Measurements from ENCODE around the gene WFDC8.
"Not testable (repeated sequence)": the region's sequence is repeated elsewhere in the genome, so short reads cannot be mapped to it uniquely, and the experiment has no call there.

The WFDC8 gene

GRCh38 chr20:45575931-45576330 lies 3.2 kb downstream of the WFDC8 start:
- H3K9me2 ChIP-seq (replicated peaks; ENCODE audit: control insufficient read depth, low read length): no peaks in the 10 kb centered on the region
- peaks cover 3% of the 10 kb centered on the region; the same call in 1 of the 2 replicates for H3K27me3 ChIP-seq (ENCODE audit: control insufficient read depth, low read length)
- no peak overlapping the region for H3K4me3 ChIP-seq (ENCODE audit: low read length)
- no peaks in the 10 kb centered on the region for H3K9me3 ChIP-seq (ENCODE audit: control insufficient read depth, insufficient read depth, low read length)
- H3K79me2 ChIP-seq (ENCODE audit: control insufficient read depth, low read length): no peaks in the 10 kb centered on the region
- H3K27ac ChIP-seq (ENCODE audit: low read depth, low read length): no peak overlapping the region
- H4K20me1 ChIP-seq (ENCODE audit: control insufficient read depth, insufficient read depth, low read depth, low read length): no peaks in the 10 kb centered on the region
- no peaks in the 10 kb centered on the region for H3F3A ChIP-seq (ENCODE audit: control insufficient read depth, insufficient read depth)
- H3K4me2 ChIP-seq (ENCODE audit: low read length): no peak overlapping the region
- TF ChIP-seq EZH2phosphoT487 (IDR thresholded peaks at IDR 0.05; ENCODE audit: borderline replicate concordance, low read length): no peak
- TF ChIP-seq, protein P1, sequence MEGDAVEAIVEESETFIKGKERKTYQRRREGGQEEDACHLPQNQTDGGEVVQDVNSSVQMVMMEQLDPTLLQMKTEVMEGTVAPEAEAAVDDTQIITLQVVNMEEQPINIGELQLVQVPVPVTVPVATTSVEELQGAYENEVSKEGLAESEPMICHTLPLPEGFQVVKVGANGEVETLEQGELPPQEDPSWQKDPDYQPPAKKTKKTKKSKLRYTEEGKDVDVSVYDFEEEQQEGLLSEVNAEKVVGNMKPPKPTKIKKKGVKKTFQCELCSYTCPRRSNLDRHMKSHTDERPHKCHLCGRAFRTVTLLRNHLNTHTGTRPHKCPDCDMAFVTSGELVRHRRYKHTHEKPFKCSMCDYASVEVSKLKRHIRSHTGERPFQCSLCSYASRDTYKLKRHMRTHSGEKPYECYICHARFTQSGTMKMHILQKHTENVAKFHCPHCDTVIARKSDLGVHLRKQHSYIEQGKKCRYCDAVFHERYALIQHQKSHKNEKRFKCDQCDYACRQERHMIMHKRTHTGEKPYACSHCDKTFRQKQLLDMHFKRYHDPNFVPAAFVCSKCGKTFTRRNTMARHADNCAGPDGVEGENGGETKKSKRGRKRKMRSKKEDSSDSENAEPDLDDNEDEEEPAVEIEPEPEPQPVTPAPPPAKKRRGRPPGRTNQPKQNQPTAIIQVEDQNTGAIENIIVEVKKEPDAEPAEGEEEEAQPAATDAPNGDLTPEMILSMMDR (IDR thresholded peaks at IDR 0.05; ENCODE audit: low read depth, low read length, poor library complexity, severe bottlenecking): no peak
- no peaks in the 10 kb centered on the region for H3K4me1 ChIP-seq (ENCODE audit: control insufficient read depth, low read length)
- no peaks in the 10 kb centered on the region for H3K36me3 ChIP-seq (ENCODE audit: control insufficient read depth, low read length)

DNA sequence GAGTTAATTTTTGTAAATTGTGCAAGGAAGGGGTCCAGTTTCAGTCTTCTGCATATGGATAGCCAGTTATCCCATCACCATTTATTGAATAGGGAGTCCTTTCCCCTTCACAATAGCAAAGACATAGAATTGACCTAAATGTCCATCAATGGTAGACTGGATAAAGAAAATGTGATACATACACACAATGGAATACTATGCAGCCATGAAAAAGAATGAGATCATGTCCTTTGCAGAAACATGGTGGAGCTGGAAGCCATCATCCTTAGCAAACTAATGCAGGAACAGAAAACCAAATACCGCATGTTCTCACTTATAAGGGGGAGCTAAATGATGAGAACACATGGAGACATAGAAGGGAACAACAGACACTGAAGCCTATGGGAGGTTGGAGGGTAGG lies 9.4 kb downstream of the WFDC8 start:
- not testable (repeated sequence) for H3K4me2 ChIP-seq (ENCODE audit: low read length); H3K4me1 ChIP-seq (ENCODE audit: control insufficient read depth, low read length); H3K9me3 ChIP-seq (ENCODE audit: control insufficient read depth, insufficient read depth, low read length); H3K79me2 ChIP-seq (ENCODE audit: control insufficient read depth, low read length); H3K27ac ChIP-seq (ENCODE audit: low read depth, low read length); H4K20me1 ChIP-seq (ENCODE audit: control insufficient read depth, insufficient read depth, low read depth, low read length); H3K36me3 ChIP-seq (ENCODE audit: control insufficient read depth, low read length); H3K27me3 ChIP-seq (ENCODE audit: control insufficient read depth, low read length); H3K9me2 ChIP-seq (replicated peaks; ENCODE audit: control insufficient read depth, low read length); H3K4me3 ChIP-seq (ENCODE audit: low read length); H3F3A ChIP-seq (ENCODE audit: control insufficient read depth, insufficient read depth)

GRCh38 chr20:45564760-45565276 lies 14.3 kb downstream of the WFDC8 start:
- H3K27ac ChIP-seq (ENCODE audit: low read depth, low read length): no peak overlapping the region
- H3K27me3 ChIP-seq (ENCODE audit: control insufficient read depth, low read length): 0 out of 2 replicates have a peak, but pooled peaks cover 2% of the 10 kb centered on the region
- no peaks in the 10 kb centered on the region for H3K9me2 ChIP-seq (replicated peaks; ENCODE audit: control insufficient read depth, low read length)
- no peak for TF ChIP-seq EZH2phosphoT487 (IDR thresholded peaks at IDR 0.05; ENCODE audit: borderline replicate concordance, low read length)
- TF ChIP-seq, protein P1 (IDR thresholded peaks at IDR 0.05; ENCODE audit: low read depth, low read length, poor library complexity, severe bottlenecking): no peak
- no peaks in the 10 kb centered on the region for H3K79me2 ChIP-seq (ENCODE audit: control insufficient read depth, low read length)
- no peaks in the 10 kb centered on the region for H3F3A ChIP-seq (ENCODE audit: control insufficient read depth, insufficient read depth)
- no peak overlapping the region for H3K4me3 ChIP-seq (ENCODE audit: low read length)
- H3K4me2 ChIP-seq (ENCODE audit: low read length): no peak overlapping the region
- no peaks in the 10 kb centered on the region for H4K20me1 ChIP-seq (ENCODE audit: control insufficient read depth, insufficient read depth, low read depth, low read length)
- H3K9me3 ChIP-seq (ENCODE audit: control insufficient read depth, insufficient read depth, low read length): no peaks in the 10 kb centered on the region
- H3K4me1 ChIP-seq (ENCODE audit: control insufficient read depth, low read length): no peaks in the 10 kb centered on the region
- H3K36me3 ChIP-seq (ENCODE audit: control insufficient read depth, low read length): no peaks in the 10 kb centered on the region

DNA sequence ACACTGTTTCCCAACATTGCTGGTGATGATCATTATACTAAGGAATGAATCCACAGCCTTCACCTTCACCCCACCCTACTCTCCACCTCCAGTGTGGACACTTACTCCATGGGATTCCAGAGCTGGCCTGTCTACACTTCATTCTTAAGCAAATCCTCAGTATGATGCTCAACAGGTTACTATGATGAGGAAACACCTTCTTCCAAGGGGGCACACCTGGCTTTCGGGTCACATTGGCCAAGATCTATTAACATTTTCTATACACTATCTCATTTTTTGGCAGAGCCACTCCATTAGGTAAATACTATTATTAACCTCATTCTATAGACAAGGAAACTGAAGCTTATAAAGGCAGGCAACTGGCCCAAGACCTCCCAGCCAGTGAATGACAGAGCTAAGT lies 23.9 kb downstream of the WFDC8 start:
- no peak overlapping the region for H3K27ac ChIP-seq (ENCODE audit: low read depth, low read length)
- H3K4me3 ChIP-seq (ENCODE audit: low read length): no peak overlapping the region
- no peaks in the 10 kb centered on the region for H3K9me3 ChIP-seq (ENCODE audit: control insufficient read depth, insufficient read depth, low read length)
- TF ChIP-seq, protein P1 (IDR thresholded peaks at IDR 0.05; ENCODE audit: low read depth, low read length, poor library complexity, severe bottlenecking): no peak
- no peak for TF ChIP-seq EZH2phosphoT487 (IDR thresholded peaks at IDR 0.05; ENCODE audit: borderline replicate concordance, low read length)
- H3K4me1 ChIP-seq (ENCODE audit: control insufficient read depth, low read length): no peaks in the 10 kb centered on the region
- no peaks in the 10 kb centered on the region for H3K27me3 ChIP-seq (ENCODE audit: control insufficient read depth, low read length)
- H3K9me2 ChIP-seq (replicated peaks; ENCODE audit: control insufficient read depth, low read length): no peaks in the 10 kb centered on the region
- no peaks in the 10 kb centered on the region for H4K20me1 ChIP-seq (ENCODE audit: control insufficient read depth, insufficient read depth, low read depth, low read length)
- no peaks in the 10 kb centered on the region for H3F3A ChIP-seq (ENCODE audit: control insufficient read depth, insufficient read depth)
- H3K4me2 ChIP-seq (ENCODE audit: low read length): no peak overlapping the region
- no peaks in the 10 kb centered on the region for H3K36me3 ChIP-seq (ENCODE audit: control insufficient read depth, low read length)
- no peaks in the 10 kb centered on the region for H3K79me2 ChIP-seq (ENCODE audit: control insufficient read depth, low read length)

All from DOHH2 (cell line).